SHP77 (cell line): ENCODE results near the gene PRRC1.
"Not testable (repeated sequence)": the region's sequence is repeated elsewhere in the genome, so short reads cannot be mapped to it uniquely, and the experiment has no call there.

Experiments
- DNase-seq, 2 experiments: peaks; one replicate each; lab custom pipeline; 2025; lab: John Stamatoyannopoulos, UW

PRRC1 gene

DNA sequence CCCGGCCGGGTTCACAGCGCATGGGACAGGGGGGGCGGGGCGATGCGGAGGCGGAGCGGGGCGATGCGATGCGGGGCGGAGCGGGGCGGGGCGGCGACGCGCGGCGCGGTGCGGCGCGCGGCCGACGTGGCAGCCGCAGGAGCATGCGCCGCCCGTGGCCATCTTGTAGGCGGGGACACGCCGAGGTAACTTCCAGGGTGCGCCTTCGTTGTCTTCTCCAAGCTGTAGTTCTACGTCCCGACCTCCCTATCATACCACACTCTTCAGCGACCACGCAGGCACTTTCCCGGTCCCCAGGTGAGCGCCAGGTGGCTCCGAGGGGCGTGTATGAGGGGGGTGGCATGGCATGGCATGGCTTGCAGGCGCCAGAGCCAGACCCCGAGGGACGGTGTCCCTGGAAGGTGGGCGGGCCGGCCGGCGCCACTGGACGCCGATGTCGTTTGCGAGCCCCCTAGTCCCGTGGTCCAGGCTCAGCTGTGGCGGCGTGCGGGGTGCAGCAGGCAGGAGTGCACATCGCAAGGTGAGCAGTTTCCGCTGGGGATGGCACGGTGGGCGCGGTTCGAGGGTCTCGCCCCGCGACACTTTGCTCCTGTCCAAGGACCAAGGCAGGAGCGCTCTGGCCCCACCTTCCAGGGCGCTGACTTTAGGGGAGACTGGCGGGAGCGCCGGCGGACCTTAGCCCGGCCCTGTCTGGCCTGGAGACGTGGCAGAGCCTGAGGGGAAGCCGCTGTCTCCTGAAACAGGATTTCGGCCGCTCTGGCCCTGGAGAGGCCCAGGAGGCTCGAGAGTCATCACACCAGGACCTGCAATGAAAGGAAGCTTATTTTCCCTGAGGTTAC, at the start of gene PRRC1:
TSS of gene PRRC1 (plus strand) at position 161 of the 839 bp plus-strand sequence. CDS start 5,840 bp downstream, outside the sequence.
- peak; percentile 58 to 79 for DNase-seq

DNA sequence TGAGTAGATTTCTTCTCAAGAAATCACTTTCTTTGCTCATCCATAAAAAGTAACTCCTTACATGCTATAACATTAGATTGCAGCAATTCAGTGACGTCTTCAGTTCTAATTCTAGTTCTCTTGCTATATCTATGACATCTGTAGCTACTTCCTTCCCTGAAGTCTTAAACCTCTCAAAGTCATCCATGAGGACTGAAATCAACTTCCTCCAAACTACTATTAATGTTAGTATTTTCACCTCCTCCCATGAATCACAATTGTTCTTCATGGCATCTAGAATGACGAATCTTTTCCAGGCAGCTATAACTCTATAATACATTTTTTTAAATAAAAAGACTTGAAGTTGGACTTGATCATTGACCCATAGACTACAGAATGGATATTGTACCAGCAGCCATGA, 46.2 kb upstream of the PRRC1 start:
- DNase-seq: no peak

DNA sequence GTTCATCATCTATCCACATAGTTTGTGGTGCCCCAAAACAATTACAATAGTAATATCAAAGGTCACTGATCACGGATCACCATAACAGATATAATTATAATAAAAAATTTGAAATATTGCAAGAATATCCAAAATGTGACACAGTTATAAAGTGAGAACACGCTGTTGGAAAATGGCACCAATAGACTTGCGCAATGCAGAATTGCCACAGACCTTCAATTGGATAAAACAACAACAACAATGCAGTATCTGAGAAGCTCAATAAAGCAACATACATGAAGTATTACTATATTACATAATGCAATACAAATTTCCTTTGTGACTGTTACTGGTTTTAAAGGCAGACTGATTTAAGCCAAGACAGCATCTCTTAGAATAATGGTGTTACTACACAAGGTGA, 44.7 kb upstream of the PRRC1 start:
- no peak for DNase-seq

DNA sequence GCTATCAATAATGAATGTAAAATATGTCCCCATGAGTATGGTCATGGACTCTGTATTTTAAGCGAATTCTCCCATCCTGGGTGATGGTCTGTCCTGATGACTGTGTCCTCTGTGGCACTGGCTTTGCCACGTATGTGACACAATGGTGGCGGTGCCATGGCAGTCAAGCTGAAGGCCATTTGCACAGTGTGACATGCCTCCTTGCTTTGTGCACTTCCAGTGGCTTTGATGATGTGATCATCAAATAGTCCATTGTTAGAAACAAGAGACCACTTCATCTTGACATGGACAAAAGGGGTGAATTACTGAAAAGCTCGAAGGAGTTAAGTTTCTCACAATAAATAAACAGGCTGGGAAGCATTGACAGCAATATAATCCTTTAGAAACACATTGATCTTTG, 31.0 kb upstream of the PRRC1 start:
- no peak for DNase-seq

DNA sequence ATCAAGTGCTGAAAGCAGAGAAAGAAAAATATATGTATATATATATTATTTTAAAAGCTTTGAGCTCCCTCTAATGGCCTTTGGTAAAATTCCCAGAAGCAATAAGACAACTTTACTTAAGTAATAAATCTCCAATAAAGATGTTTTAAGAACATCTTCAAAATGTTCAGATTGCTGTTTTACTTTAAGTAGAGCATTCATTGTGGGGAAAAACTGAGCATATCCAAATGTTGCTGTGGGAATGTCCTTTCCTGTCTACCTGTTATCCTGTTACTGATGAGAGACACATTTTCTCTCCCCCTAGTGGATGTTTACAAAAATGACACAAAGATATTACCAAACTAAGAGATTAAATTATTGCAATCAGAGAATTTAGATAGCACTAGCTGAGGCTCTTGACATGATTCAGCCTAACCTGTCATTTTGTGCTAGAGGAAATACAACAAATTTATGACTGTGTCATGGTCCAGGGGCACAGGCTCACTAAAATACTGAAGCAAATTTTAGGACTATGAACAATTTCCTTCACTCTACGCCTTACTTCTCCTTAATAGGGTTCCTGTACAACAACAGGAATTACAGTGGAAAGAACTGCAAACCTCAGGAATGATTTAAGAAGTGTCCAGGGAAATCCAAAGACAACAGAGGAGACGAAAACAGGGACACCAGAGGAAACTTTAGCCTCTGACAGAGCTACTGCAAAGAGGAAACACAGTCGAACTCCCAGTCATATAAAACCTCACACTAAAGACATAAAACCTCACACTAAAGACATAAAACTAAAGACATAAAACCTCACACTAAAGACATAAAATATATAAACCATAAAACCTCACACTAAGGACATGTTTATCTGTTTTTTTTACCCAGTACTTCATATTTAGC, 24.3 kb upstream of the PRRC1 start:
- DNase-seq: peak; percentile 27 to 37

DNA sequence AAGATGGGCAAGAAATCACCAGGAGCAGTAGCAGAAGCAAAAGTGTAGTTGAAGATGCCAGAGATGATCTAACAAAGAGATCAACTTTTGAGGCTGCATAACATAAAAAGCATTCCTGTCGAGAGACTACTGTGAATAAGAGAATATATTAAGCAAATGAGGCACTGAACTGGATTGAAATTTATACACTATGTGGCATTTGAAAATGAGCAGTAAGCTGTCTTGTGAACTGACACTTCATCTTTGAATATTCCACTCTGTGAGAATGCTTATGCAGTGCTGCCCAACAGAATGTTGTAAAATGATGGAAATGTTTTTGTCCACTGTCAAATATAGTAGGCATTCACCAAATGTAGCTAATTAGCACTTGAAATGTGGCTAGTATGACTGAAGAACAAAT, 18.9 kb upstream of the PRRC1 start:
- DNase-seq: no peak

DNA sequence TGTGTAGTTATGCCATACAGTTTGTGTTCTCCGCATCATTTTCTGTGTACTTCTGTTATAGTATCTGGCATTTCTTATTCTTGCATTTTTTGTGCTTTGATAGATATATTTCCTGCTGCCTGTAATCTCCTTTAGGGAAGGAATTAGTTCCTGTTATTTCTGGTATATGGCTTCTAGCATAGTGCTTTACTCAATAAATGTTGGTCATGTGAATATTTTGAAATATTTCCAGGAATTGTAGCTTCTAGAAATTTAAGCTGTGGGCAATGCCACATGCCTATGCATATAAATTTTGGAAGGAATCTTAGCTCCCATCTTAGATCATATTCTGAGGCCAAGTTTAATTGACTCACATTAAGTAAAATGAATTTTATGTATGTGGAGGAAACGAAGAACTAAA, 11.5 kb upstream of the PRRC1 start:
- DNase-seq: no peak

DNA sequence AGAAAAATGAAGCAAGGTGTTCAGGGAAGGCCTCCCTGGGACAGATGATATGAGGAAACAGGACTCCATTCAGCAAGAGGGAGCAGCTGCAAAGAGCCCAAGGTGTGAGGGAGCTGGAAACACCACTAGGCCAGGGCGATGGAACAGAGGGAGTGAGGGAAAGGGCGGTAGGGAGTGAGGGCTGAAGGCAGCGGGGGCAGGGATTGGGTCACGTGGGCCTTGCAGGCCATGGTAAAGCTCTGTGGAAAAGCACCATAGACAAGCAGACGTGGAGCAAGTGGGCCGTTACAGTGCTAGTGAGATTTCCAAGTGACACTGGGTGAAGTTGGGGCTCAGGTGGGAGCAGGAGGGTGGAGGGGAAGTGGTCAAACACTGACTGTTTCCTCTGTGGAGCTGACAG, 10.8 kb upstream of the PRRC1 start:
- no peak for DNase-seq

DNA sequence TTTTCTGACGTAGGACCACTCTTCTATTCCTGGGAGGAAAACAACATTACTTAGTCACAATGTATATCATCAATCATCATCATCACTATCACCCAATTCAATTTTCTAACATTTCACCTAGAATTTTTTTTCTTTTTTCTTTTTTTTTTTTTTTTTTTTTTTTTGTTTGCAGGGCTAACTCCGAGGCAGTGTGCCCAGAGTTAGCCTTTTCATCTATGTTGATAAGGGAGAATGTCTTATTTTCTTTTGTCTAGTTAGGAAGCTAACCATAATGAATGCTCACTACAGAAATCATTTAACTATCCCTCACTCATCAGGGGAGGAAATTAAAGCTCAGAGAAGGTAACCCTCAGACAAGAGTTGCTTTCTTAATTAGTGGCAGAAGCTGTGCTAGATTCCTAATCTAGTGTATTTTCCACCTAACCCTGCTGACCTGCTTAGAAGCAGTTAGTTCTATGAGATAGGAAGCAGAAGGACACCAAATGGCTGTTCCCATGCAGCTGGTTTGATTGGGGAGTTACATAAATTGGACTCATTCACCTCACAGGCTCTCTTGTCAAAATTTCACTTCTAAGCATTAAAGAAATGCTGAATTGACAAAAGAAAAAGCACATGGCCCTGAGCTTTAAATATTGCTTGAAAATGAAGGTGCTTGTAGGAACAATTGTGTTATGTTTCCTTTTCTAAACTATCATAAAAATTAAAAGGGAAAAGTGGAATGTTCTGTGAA, 8.6 kb upstream of the PRRC1 start:
- DNase-seq: no peak

DNA sequence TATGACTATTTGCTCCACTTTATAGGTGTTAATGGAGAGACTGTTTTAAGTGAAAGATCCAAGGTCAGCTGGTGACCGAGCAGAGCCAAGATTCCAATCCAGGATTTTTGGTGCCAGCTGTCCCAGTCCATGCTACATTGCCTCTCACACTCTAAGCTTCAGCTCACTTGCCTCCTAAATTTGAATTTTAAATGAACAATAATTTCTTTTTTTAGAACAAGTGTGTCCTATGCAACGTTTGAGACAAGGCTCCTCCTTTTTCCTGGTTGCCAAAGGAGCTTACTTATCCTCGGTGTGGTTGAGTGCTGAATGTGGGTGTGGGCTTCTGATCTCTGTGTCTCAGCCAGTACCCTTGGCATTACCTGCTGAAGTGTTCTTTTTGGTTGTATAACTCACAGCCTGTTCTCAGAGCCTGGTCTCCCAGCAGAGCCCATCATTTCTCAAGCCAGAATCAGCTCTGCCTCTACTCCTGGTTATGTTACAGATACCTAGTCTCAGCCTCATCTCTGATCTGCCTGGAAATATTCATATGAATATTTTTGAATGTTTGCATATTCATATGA, 4.0 kb upstream of the PRRC1 start:
- no peak for DNase-seq

DNA sequence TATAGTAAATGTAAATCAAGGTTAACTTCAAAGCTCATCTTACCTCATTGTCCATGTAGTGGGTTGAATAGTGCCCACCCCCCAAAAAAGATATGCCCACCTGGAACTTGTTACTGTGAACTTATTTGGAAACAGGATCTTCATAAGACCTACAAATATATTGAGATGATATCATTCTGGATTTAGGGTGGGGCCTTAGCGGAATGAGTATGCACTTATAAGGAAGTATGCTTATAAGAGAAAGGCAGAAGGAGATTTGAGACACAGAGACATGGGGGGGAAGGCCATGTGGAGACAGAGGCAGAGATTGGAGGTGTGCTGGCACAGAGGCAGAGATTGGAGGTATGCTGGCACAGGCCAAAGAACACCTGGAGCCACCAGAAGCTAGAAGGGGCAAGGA, 2.6 kb upstream of the PRRC1 start:
- no peak for DNase-seq

DNA sequence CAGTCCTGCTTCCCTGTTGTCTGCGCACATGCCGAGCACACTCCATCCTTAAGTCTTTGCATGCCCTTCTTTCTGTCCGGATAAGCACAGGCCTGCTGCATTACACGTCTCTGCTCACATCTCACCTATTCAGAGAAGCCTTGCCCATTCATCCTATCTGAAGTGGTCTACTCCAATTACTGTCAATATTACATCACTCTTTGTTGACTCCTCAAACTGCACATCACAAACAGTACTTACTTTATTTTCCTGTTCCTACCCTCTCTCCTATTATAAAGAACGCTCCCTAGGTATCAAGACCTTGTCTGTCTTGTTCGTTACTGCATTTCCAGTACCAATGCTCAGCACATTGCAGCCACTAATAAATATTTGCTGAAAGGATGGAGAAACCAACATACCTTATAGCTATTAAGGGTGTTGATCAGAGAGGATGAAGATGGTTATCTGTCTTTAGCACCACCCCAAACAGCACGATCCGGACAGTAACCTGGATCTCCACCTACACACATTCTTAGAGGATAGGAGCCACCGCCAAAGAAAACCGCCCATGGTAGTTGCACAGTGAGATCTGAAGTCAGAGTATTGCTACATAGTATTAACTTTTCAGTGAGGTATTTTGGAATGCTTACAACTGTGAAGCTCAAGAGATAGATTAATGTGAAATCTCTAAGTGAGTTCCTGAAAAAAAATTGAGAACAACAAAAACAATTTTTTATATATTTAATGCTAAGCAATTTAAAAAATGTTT, 1.6 kb upstream of the PRRC1 start:
- DNase-seq: peak; percentile 8 to 16

DNA sequence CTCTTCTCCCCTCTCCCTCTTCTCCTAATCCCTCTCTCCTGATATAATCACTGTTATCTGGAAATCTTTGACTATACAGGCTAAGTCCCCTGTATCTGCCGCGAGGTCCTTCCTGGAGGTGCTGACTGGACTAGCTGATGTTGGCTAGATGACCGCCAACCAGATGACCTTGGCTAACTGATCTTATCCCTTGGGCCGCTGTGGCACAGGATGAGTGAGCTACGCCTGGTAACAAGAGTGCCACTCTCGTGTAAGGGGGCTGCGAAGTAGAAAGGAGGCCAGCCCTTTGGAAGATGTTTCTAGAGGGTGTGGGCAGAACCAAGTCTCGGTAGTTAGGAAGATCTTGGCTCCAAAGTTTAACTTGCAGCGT, 345 bp upstream of the PRRC1 start:
- peak in 1 of 2 experiments; percentile 47 for DNase-seq

DNA sequence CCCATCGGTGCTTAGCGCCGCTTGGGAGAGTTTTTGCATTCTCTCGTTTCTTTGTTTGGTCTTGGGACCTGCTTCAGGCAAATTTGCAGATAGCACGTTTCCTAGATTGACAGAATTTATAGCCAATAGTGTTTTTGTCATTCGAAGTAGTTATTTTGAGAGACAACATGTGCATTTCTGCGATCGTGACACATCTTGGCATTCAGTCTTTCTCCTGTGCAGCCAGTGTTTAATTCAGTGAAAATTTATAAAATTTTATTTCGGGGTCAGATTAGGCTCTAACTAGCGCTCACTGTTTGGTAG, 830 bp downstream of the PRRC1 start:
- DNase-seq: no peak

DNA sequence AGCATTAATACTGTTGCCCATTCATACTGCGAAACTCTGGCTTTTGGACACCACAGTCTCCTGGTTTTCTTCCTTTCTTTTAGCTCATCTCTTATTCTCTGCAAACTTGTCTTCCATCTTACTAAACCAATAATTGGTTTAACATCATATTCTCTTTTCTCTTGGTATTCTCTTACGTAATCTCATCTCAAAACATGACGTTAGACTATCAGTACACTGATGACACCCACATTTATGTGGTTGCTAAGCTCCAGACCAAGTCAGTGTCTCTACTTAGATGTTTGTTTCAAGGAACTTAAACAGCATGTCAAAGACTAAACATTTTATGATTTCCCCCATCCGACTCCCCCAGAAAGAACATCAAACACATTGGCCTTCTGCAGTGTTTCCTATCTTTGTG, 2.1 kb downstream of the PRRC1 start:
- no peak for DNase-seq

DNA sequence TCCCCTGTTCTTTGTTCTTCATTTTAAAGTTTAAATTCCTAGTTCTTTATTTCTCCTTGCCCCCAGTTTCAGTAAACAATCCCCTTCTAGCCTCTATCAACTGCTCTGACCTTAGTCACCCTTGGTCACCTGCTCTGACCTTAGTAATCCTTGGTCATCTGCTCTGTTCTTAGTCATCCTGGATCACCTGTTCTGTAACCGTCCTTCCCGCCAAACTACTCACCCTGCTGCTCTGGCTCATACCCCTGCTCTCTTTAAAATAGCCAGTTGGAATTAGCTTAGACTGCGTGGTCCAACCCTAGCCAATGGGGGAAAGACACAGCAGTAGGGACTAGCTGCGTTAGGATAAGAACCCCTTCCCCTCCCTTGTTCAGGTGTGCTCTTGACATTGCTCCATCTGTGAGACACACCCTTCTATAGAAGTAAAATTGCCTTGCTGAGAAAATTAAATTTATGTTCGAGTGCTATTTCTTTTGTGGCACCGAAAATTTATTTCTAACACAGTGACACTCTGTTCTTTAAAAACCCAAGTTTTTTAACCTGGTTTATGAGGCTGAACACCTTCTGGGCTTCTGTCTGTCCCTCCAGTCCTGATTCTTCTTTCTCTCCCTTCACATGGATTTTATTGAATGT, 3.8 kb downstream of the PRRC1 start:
- DNase-seq: no peak

DNA sequence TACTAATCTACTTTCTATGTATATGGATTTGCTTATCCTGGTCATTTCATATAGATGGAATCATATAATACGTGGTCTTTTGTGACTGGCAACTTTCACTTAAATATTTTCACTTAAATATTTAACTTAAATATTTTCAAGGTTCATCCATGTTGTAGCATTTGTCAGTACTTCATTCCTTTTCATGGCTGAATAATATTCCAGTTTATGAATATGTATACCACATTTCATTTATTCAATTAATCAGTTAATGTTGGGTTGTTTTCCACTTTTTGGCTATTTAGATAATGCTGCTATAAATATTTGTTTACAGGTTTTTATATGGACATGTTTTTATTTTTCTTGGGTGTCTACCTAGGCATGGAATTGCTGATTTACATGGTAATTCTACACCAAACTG, 7.7 kb downstream of the PRRC1 start:
- no peak for DNase-seq

DNA sequence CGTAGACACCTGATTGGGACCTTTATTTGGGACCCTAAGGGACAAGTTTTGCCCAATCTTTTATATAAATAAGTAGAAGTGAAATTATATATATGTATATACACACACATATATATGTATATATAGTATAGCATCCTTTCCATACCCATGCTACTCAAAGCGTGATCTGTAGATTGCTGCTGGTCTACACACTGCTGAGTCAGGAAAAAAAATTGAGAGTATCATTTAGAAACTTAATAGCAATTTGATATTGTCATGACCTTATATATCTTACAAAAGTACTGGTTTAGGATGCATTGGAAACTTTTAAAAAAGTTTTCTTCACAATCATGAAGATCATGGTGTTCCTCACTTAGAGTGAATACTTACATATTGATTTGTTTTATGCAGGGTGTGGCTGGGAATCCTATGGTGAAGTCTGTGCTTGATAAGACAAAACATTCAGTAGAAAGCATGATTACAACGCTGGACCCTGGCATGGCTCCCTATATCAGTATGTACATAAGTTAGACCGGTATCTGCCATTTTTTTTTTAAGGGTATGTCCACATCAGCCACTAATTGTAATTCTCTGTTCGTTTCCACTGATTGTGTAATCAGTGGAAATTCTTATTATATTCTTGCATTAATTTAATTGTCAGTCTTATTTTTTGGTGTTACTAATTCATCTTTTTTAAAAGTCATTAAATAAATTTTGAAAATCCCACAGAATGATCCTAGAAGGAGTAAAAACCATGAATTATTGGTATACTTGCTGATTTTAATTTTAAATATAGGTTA, 12.7 kb downstream of the PRRC1 start:
- DNase-seq: no peak

DNA sequence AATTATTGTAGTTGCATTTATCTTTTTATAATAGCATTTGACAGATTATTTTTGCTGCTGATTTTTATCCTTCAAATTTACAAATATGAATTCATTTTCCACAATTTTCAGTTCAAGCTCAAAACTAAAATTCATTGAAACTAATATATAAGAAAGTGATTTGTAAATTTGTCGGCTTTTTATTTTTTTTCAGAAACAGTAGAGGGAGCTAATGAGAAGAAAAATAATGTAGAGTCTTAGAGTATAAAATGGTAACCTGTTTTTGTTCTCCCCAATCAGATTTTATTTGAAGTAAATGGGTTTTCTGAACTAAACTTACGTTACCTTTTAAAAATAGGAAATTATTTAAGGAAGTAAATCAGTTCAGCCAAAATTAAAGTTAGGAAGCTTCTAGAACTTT, 19.2 kb downstream of the PRRC1 start:
- DNase-seq: no peak

DNA sequence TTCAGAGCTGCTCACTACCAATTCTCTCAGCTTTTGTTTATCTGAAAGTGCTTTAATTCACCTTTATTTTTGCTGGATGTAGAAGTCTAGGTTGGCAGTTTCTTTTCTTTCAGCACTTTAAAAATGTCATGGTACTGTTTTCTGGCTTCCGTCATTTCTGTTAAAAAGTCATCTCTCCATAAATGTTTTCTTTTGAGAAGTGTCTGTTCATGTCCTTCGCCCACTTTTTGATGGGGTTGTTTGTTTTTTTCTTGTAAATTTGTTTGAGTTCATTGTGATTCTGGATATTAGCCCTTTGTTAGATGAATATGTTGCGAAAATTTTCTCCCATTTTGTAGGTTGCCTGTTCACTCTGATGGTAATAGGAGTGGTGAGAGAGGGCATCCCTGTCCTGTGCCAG, 23.1 kb downstream of the PRRC1 start:
- DNase-seq: not testable (repeated sequence)
